A673 (cell line): Measurements from ENCODE around the gene EMILIN2.

ENCODE experiments used
- CTCF ChIP-seq: fragments of 300-800, 200-600 bp; sonication (generic); conservative IDR thresholded peaks from 2 replicates; pipeline ENCODE4 v1.5.1; 2017; ENCODE audit warnings: low read depth, mild to moderate bottlenecking, antibody characterized with exemption, low read length, moderate library complexity, mixed read lengths
- EZH2 ChIP-seq: fragments of 200-600 bp; sonication (generic); IDR thresholded peaks from 2 replicates; pipeline ENCODE4 v1.6.1; 2017; ENCODE audit warnings: borderline replicate concordance, low read depth, mild to moderate bottlenecking, mixed read lengths, antibody characterized with exemption, low read length; ENCODE audit not compliant: poor library complexity, severe bottlenecking

DNA sequence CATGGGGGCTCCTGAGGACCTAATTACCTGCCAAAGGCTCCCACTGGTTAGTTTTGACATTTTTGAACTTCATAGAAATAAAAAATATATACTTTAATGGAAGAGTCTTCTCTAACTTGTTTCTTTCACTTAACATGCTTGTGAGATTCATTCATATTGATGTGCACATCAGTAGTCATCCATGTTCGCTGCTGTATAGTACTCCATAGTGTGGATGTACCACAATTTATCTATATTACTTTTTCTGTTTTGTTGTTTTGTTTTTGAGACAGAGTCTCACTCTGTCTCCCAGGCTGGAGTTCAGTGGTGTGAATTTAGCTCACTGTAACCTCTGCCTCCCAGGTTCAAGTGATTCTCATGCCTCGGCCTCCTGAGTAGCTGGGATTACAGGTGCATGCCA lies 22.8 kb upstream of the EMILIN2 start:
- TF ChIP-seq CTCF (no peak), EZH2 (no peak)
